ENCODE results near the gene SLC13A4. TPM values are rescaled to one million over a fixed set of nuclear protein-coding genes. Genes with fewer than 3 reads are reported as not detected.

The SLC13A4 gene
- total and polyA plus RNA-seq, 2 of the 4 experiments (the other 2 are of a cell fraction): 0.10 TPM; not detected in 1

GRCh38 chr7:135678612-135679575, 49.1 kb downstream of the SLC13A4 start:
- DNase-seq: peak; percentile 86
- POLR2A ChIA-PET (ENCODE audit: unreplicated experiment): no interaction called here
- intact Hi-C loops (cut with micrococcal nuclease): loop anchor here (10.0 kb wide), 1 partner anchor 296 kb away; the partner anchor contains the start of gene MTPN
- TF ChIP-seq BHLHE40 (IDR thresholded peaks at IDR 0.05; ENCODE audit: low read depth, low read length) (no peak), RFX5 (IDR thresholded peaks at IDR 0.05; ENCODE audit: low read depth, low read length) (no peak), SMC3 (IDR thresholded peaks at IDR 0.05; ENCODE audit: low read depth, low read length) (no peak), CHD1 (IDR thresholded peaks at IDR 0.05; ENCODE audit: low read depth, low read length) (no peak), USF2 (IDR thresholded peaks at IDR 0.05; ENCODE audit: low read depth, low read length) (no peak), MXI1 (IDR thresholded peaks at IDR 0.05; ENCODE audit: borderline replicate concordance, low read depth, low read length) (no peak), POLR2A (IDR thresholded peaks at IDR 0.05; ENCODE audit: low read depth, low read length) (no peak), MAFK (IDR thresholded peaks at IDR 0.05; ENCODE audit: low read depth, low read length) (no peak), MAZ (IDR thresholded peaks at IDR 0.05; ENCODE audit: borderline replicate concordance, low read depth, low read length) (no peak), FOS (IDR thresholded peaks at IDR 0.05; ENCODE audit: low read depth, low read length) (no peak), NFE2L2 (IDR thresholded peaks at IDR 0.05; ENCODE audit: low read depth, low read length) (no peak), RCOR1 (IDR thresholded peaks at IDR 0.05; ENCODE audit: insufficient replicate concordance, low read length) (no peak), RAD21 (IDR thresholded peaks at IDR 0.05; ENCODE audit: low read length) (no peak), CEBPB (IDR thresholded peaks at IDR 0.05; ENCODE audit: low read depth, low read length) (no peak)
- TF ChIP-seq, protein P1, sequence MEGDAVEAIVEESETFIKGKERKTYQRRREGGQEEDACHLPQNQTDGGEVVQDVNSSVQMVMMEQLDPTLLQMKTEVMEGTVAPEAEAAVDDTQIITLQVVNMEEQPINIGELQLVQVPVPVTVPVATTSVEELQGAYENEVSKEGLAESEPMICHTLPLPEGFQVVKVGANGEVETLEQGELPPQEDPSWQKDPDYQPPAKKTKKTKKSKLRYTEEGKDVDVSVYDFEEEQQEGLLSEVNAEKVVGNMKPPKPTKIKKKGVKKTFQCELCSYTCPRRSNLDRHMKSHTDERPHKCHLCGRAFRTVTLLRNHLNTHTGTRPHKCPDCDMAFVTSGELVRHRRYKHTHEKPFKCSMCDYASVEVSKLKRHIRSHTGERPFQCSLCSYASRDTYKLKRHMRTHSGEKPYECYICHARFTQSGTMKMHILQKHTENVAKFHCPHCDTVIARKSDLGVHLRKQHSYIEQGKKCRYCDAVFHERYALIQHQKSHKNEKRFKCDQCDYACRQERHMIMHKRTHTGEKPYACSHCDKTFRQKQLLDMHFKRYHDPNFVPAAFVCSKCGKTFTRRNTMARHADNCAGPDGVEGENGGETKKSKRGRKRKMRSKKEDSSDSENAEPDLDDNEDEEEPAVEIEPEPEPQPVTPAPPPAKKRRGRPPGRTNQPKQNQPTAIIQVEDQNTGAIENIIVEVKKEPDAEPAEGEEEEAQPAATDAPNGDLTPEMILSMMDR (conservative IDR thresholded peaks at IDR 0.05; ENCODE audit: low read depth, low read length): no peak

More at GRCh38 chr7:135678612-135679575, 49.1 kb downstream of the SLC13A4 start:
- H3K4ac ChIP-seq (ENCODE audit: low read depth, low read length): no peak overlapping the region
- ATAC-seq (ENCODE audit: low read depth): no peak; the same call in 1 of the 2 replicates
- BruUV-seq (replicated peaks): no TSS peak
- dilution Hi-C loops (cut with HindIII; ENCODE audit: low sequenced_read_pairs, unreplicated experiment): no loop called here
- no peak overlapping the region for H2BK5ac ChIP-seq (ENCODE audit: low read depth, low read length, poor library complexity, severe bottlenecking)
- H4K91ac ChIP-seq (ENCODE audit: insufficient read depth, low read depth, low read length): no peak overlapping the region
- H2BK120ac ChIP-seq (ENCODE audit: low read depth, low read length): no peak overlapping the region
- no peak overlapping the region for H4K5ac ChIP-seq (ENCODE audit: low read depth, low read length)
- no peaks in the 10 kb centered on the region for H3K27me3 ChIP-seq (ENCODE audit: control insufficient read depth, insufficient read depth, low read length)
- H3K23ac ChIP-seq (ENCODE audit: low read depth, low read length): no peak overlapping the region
- H3K4me1 ChIP-seq (ENCODE audit: control insufficient read depth, insufficient read depth, low read length): peaks cover 16% of the 10 kb centered on the region
- peaks cover 21% of the 10 kb centered on the region for H3K9me1 ChIP-seq (ENCODE audit: insufficient read depth, low read length)
- no peak overlapping the region for H3K27ac ChIP-seq (ENCODE audit: insufficient read depth, low read length)
- no peaks in the 10 kb centered on the region for H3K9me3 ChIP-seq (ENCODE audit: control insufficient read depth, insufficient read depth, low read length)
- H3K14ac ChIP-seq (replicated peaks; ENCODE audit: low read depth, low read length): no peak overlapping the region
- peak overlapping the region; percentile 40; the same call in 1 of the 2 replicates for H3K4me2 ChIP-seq (ENCODE audit: low read depth, low read length)
- CTCF ChIA-PET: no interaction called here
- peaks cover 40 to 66% of the 10 kb centered on the region in 2 experiments for H3K79me1 ChIP-seq (ENCODE audit: low read depth in 1 of 2, low read length in 2 of 2)
- H3K56ac ChIP-seq (ENCODE audit: extremely low read depth, insufficient read depth, low read length): no peak overlapping the region
- in situ Hi-C loops (cut with MboI; ENCODE audit: low sequenced_read_pairs): no loop called here
- no peak overlapping the region for H2AFZ ChIP-seq (replicated peaks; ENCODE audit: low read length, poor library complexity)
- no peak overlapping the region for H2AK9ac ChIP-seq (replicated peaks; ENCODE audit: low read depth, low read length, poor library complexity)
- H3K9ac ChIP-seq (ENCODE audit: low read depth, low read length): no peak overlapping the region
- no peak overlapping the region for H4K8ac ChIP-seq (ENCODE audit: low read depth in 2 of 2, low read length in 2 of 2)
- peak overlapping the region; percentile 29; the same call in 1 of the 2 replicates for H3K18ac ChIP-seq (ENCODE audit: low read depth, low read length)
- no peak overlapping the region for H2BK15ac ChIP-seq (ENCODE audit: low read depth, low read length)
- H3K36me3 ChIP-seq (ENCODE audit: control insufficient read depth, insufficient read depth, low read length): peaks cover 6% of the 10 kb centered on the region
- 43% methylated on average over 1 of the region's 4 CpGs; no CpG with 5 or more reads in 1 of the 2 experiments for WGBS, 2 experiments (ENCODE audit: extremely low coverage in 2 of 2, insufficient read length in 1 of 2)
- 0 out of 2 replicates have a peak, but pooled peaks cover 4% of the 10 kb centered on the region for H4K20me1 ChIP-seq (ENCODE audit: insufficient read depth, low read length)
- H2AK5ac ChIP-seq (ENCODE audit: low read depth, low read length): no peak overlapping the region
- H2BK20ac ChIP-seq (ENCODE audit: low read depth, low read length): no peak overlapping the region
- H3K4me3 ChIP-seq (ENCODE audit: insufficient read depth, low read depth, low read length): no peak overlapping the region

Measured in IMR-90 (cell line).